ENCODE results near the gene FAM234A.

FAM234A gene

GRCh38 chr16:281660-282255, 47.1 kb downstream of the FAM234A start:
- no peak for DNase-seq (ENCODE audit: low read depth)

GRCh38 chr16:282491-282890, 47.9 kb downstream of the FAM234A start:
- DNase-seq (ENCODE audit: low read depth) = no peak

- no peak for DNase-seq (ENCODE audit: low read depth)
Observed at GRCh38 chr16:283033-283805, 48.6 kb downstream of the FAM234A start, which contains the start of gene PDIA2. Gene PDIA2, plus strand, starts transcription at chr16:283164. Its CDS starts 6 bp downstream, at chr16:283170.

- no peak for DNase-seq (ENCODE audit: low read depth)
Observed at GRCh38 chr16:284204-285120, 49.8 kb downstream of the FAM234A start.

- DNase-seq (ENCODE audit: low read depth) = no peak
Observed at GRCh38 chr16:285146-286055, 50.8 kb downstream of the FAM234A start.

- no peak for DNase-seq (ENCODE audit: low read depth)
Observed at GRCh38 chr16:286491-287297, 52.1 kb downstream of the FAM234A start.

- DNase-seq (ENCODE audit: low read depth) = no peak
Observed at GRCh38 chr16:287298-287811, 52.7 kb downstream of the FAM234A start.

- DNase-seq (ENCODE audit: low read depth) = no peak
Observed at GRCh38 chr16:287981-288920, 53.6 kb downstream of the FAM234A start.

- DNase-seq (ENCODE audit: low read depth) = no peak
Observed at GRCh38 chr16:289395-289997, 54.9 kb downstream of the FAM234A start.

- DNase-seq (ENCODE audit: low read depth) = no peak
Observed at GRCh38 chr16:290015-290680, 55.5 kb downstream of the FAM234A start.

GRCh38 chr16:290681-291405, 56.2 kb downstream of the FAM234A start:
- DNase-seq (ENCODE audit: low read depth) = no peak

- DNase-seq (ENCODE audit: low read depth) = no peak
Observed at GRCh38 chr16:291539-291938, 56.9 kb downstream of the FAM234A start.

GRCh38 chr16:293043-293775, 58.6 kb downstream of the FAM234A start:
- no peak for DNase-seq (ENCODE audit: low read depth)

- no peak for DNase-seq (ENCODE audit: low read depth)
Observed at GRCh38 chr16:296276-296675, 61.7 kb downstream of the FAM234A start.

- DNase-seq (ENCODE audit: low read depth) = no peak
Observed at GRCh38 chr16:296806-297510, 62.3 kb downstream of the FAM234A start.

GRCh38 chr16:297832-298231, 63.2 kb downstream of the FAM234A start:
- no peak for DNase-seq (ENCODE audit: low read depth)

Data from activated T-cell treated with anti-CD3 and anti-CD28 coated beads for 1 hour (primary cell).